B cell (primary cell): ENCODE results near the gene NUP62. TPM values are rescaled to one million over a fixed set of nuclear protein-coding genes. Genes with fewer than 3 reads are reported as not detected.

Experiments
- ATAC-seq: fragments of 200-7000 bp; cut with Tn5 transposase; one replicate; pipeline ENCODE4 v1.10.0; 2021; ENCODE audit warnings: low read depth, mild to moderate bottlenecking, moderate number of reproducible peaks, moderate library complexity
- CTCF ChIA-PET: fragments of 350-600 bp; sonication (Branson Sonifier 250); formaldehyde crosslinking; loops from one replicate; lab custom pipeline; 2021; ENCODE audit warnings: antibody characterized with exemption, inconsistent platforms; lab: Charles Lee
- POLR2A ChIA-PET: fragments of 350-600 bp; sonication (Branson Sonifier 250); formaldehyde crosslinking; loops from one replicate; lab custom pipeline; 2021; ENCODE audit warnings: antibody characterized with exemption; lab: Charles Lee
- DNase-seq: peaks from one replicate; pipeline ENCODE4 v3.0.0; 2013
- H2AFZ ChIP-seq: 2 replicates; pipeline ENCODE4 v1.6.1; 2012; ENCODE audit warnings: mild to moderate bottlenecking, low read depth, low read length; ENCODE audit not compliant: insufficient read depth, poor library complexity, severe bottlenecking
- H3K27ac ChIP-seq, 2 donors: 1 replicate in 1 of 2; 2 replicates in 1 of 2; pipeline ENCODE4 v1.5.1; 2012 to 2013; ENCODE audit warnings: low read length in 2 of 2, mild to moderate bottlenecking in 2 of 2, moderate library complexity in 1 of 2
- H3K27me3 ChIP-seq, 4 experiments: fragments of 200-600 bp in 1 of 4; sonication (generic) in 1 of 4; replicated peaks in 1 of 4; 1 replicate in 2 of 4; 2 replicates in 2 of 4; pipeline versions ENCODE4 v1.6.1 to v1.7.0; 2013 to 2016; ENCODE audit warnings: low read length in 3 of 4, mild to moderate bottlenecking in 2 of 4, mixed read lengths in 1 of 4, moderate library complexity in 1 of 4; ENCODE audit not compliant: insufficient read depth in 4 of 4, control insufficient read depth in 3 of 4; ENCODE audit errors: control extremely low read depth in 1 of 4
- H3K36me3 ChIP-seq, 2 experiments: replicated peaks in 1 of 2; 1 replicate in 1 of 2; 2 replicates in 1 of 2; pipeline versions ENCODE4 v1.6.1 to v1.7.1; 2013; ENCODE audit warnings: low read length in 1 of 2; ENCODE audit not compliant: insufficient read depth in 2 of 2, control insufficient read depth in 1 of 2; ENCODE audit errors: control extremely low read depth in 1 of 2, extremely low read depth in 1 of 2
- H3K4me1 ChIP-seq, 2 donors: fragments of 200-600 bp in 1 of 2; sonication (generic) in 1 of 2; 1 replicate in 1 of 2; 2 replicates in 1 of 2; pipeline versions ENCODE4 v1.5.1 to v1.6.1; 2013 to 2017; ENCODE audit warnings: low read length in 2 of 2; ENCODE audit not compliant: control insufficient read depth in 2 of 2, insufficient read depth in 2 of 2
- H3K4me2 ChIP-seq: replicated peaks from 2 replicates; pipeline ENCODE3; 2012; ENCODE audit warnings: mild to moderate bottlenecking, low read depth, low read length; ENCODE audit not compliant: poor library complexity, severe bottlenecking
- H3K4me3 ChIP-seq, 5 experiments: fragments of 200-600 bp in 1 of 5; sonication (generic) in 1 of 5; 1 replicate in 3 of 5; 2 replicates in 2 of 5; pipeline versions ENCODE4 v1.5.1 to v1.7.0; 2011 to 2016; ENCODE audit warnings: low read length in 4 of 5, mild to moderate bottlenecking in 4 of 5, low read depth in 2 of 5, control low read depth in 1 of 5, moderate library complexity in 1 of 5; ENCODE audit not compliant: insufficient read depth in 1 of 5; ENCODE audit errors: control extremely low read depth in 1 of 5, extremely low read depth in 1 of 5
- H3K79me2 ChIP-seq: fragments of 200-600 bp; sonication (generic); one replicate; pipeline ENCODE4 v1.6.0; 2016; ENCODE audit warnings: low read length; ENCODE audit not compliant: control insufficient read depth, insufficient read depth
- H3K9ac ChIP-seq: fragments of 200-600 bp; sonication (generic); 2 replicates; pipeline ENCODE4 v1.6.1; 2017; ENCODE audit warnings: mild to moderate bottlenecking, low read length, moderate library complexity
- H3K9me3 ChIP-seq, 3 donors: one replicate each; pipeline versions ENCODE4 v1.6.1 to v1.7.1; 2013; ENCODE audit warnings: low read length in 2 of 3; ENCODE audit not compliant: control insufficient read depth in 2 of 3, insufficient read depth in 1 of 3; ENCODE audit errors: control extremely low read depth in 1 of 3
- H4K20me1 ChIP-seq: 2 replicates; pipeline ENCODE4 v1.6.0; 2012; ENCODE audit warnings: mild to moderate bottlenecking, low read length; ENCODE audit not compliant: insufficient read depth, control insufficient read depth, poor library complexity, severe bottlenecking
- H3K27ac Mint-ChIP-seq: one replicate; pipeline ENCODE4 v1.8.0; 2021; ENCODE audit warnings: mixed read lengths
- H3K27me3 Mint-ChIP-seq: one replicate; pipeline ENCODE4 v1.8.0; 2021; ENCODE audit warnings: mixed read lengths
- H3K4me1 Mint-ChIP-seq: one replicate; pipeline ENCODE4 v1.8.0; 2021; ENCODE audit warnings: mixed read lengths
- H3K4me3 Mint-ChIP-seq: one replicate; pipeline ENCODE4 v1.8.0; 2021; ENCODE audit warnings: mixed read lengths
- H3K9me3 Mint-ChIP-seq: one replicate; pipeline ENCODE4 v1.8.0; 2022; ENCODE audit warnings: mixed read lengths; ENCODE audit not compliant: insufficient read depth
- EZH2 ChIP-seq: IDR thresholded peaks from 2 replicates; pipeline ENCODE4 v1.6.1; 2012; ENCODE audit warnings: borderline replicate concordance, low read depth, mild to moderate bottlenecking, moderate library complexity, low read length; ENCODE audit not compliant: insufficient read depth, poor library complexity, severe bottlenecking
- WGBS: methylation state at CpG from one replicate; pipeline ENCODE4 v1.1.5; 2013; ENCODE audit warnings: missing lambda C conversion rate; ENCODE audit not compliant: insufficient coverage; 5-methylcytosine and 5-hydroxymethylcytosine counted together
- intact Hi-C: fragments of 100-400 bp; cut with micrococcal nuclease; formaldehyde crosslinking; loops from one replicate; pipeline ENCODE4 v1.10.0; 2022
- polyA plus RNA-seq: library from polyadenylated mRNA; depleted of rRNA; stranded (reverse); fragments of >200 nt; gene quantifications from 2 replicates; pipeline ENCODE4 v1.2.3, GENCODE V29; 2012
- total RNA-seq, 2 donors: library from RNA; stranded (reverse); fragments of 120-200 nt in 1 of 2; gene quantifications; 1 replicate in 1 of 2; 2 replicates in 1 of 2; pipeline versions ENCODE4 v1.2.3 to v1.2.4, GENCODE V29; 2013 to 2022
- TF ChIP-seq, protein P1 (sequence below): fragments of 200-600 bp; IDR thresholded peaks from one replicate; pipeline ENCODE4 v1.8.0; 2022; ENCODE audit warnings: antibody characterized with exemption, mild to moderate bottlenecking

NUP62 gene
- total and polyA plus RNA-seq, 2 donors (not counting 1 experiment from before 2014, with no cell fraction given): 25.2 to 75.7 TPM

DNA sequence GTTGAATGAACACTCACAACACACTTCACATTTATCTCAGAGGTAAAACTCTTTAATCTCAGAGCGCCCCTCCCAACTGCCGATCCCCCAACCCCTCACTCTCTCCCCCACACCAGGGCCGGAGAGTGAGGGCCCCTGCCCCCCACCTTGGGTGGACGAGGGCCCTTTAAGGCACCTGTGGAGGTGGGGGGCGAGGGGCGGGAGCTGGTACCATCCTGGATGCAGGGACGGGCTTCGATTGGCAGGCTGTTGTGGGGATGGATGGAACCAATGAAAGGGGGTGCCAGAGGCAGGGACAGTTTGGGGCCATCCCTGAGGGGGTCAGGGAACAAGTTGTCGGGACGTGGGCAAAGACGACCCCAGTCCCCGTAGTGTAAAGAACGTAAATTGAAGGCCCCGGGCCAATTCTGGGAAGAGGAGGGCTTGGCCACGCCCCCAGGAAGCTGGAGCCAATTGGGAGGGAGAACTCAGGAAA lies 60.3 kb downstream of the NUP62 start:
- H3K79me2 ChIP-seq: peaks cover 33% of the 10 kb centered on the region
- intact Hi-C loops: loop anchor here (1.0 to 2.0 kb wide), 4 partner anchors 8 to 372 kb away; partner anchors contain the start of genes AKT1S1, MED25, RPS11 and TBC1D17
- CTCF ChIA-PET: interaction anchor here (0.6 to 1.6 kb wide), 6 partner anchors 18 to 1505 kb away, joined by 3 to 7 read pairs (median 4); partner anchors contain the start of genes FUZ, PTOV1, SYNGR4 and TMEM143

More for the DNA sequence above, 60.3 kb downstream of the NUP62 start:
- Mint-ChIP-seq H3K4me3 (no peak overlapping the region), H3K27ac (no peak overlapping the region), H3K4me1 (peaks cover 46% of the 10 kb centered on the region), H3K27me3 (no peaks in the 10 kb centered on the region), H3K9me3 (no peaks in the 10 kb centered on the region)
- POLR2A ChIA-PET: interaction anchor here (0.6 to 5.0 kb wide), 16 partner anchors 8 to 670 kb away, joined by 3 to 40 read pairs (median 5); partner anchors contain the start of genes AKT1S1, AP2A1, ATF5 and FUZ
- 1% methylated on average over 10 of the region's 15 CpGs for WGBS
- TF ChIP-seq EZH2: no peak
- TF ChIP-seq, protein P1, sequence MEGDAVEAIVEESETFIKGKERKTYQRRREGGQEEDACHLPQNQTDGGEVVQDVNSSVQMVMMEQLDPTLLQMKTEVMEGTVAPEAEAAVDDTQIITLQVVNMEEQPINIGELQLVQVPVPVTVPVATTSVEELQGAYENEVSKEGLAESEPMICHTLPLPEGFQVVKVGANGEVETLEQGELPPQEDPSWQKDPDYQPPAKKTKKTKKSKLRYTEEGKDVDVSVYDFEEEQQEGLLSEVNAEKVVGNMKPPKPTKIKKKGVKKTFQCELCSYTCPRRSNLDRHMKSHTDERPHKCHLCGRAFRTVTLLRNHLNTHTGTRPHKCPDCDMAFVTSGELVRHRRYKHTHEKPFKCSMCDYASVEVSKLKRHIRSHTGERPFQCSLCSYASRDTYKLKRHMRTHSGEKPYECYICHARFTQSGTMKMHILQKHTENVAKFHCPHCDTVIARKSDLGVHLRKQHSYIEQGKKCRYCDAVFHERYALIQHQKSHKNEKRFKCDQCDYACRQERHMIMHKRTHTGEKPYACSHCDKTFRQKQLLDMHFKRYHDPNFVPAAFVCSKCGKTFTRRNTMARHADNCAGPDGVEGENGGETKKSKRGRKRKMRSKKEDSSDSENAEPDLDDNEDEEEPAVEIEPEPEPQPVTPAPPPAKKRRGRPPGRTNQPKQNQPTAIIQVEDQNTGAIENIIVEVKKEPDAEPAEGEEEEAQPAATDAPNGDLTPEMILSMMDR: no peak
- Histone ChIP-seq H3K4me2 (peak overlapping the region; percentile 82), H3K27me3 (no peaks in the 10 kb centered on the region), H3K4me3 (peak overlapping the region; percentile 35 to 74 (median 69)), H3K9ac (peak overlapping the region; percentile 68), H3K27ac (peak overlapping the region; percentile 97 to 98), H3K4me1 (peaks cover 30 to 50% of the 10 kb centered on the region in 2 donors), H4K20me1 (peaks cover 22% of the 10 kb centered on the region), H3K9me3 (peaks cover 0 to 20% (median 0%) of the 10 kb centered on the region in 3 donors), H3K36me3 (peaks cover 0 to 12% of the 10 kb centered on the region in 2 experiments), H2AFZ (peak overlapping the region; percentile 61)
- peak; percentile 4 for ATAC-seq
- no peak for DNase-seq
